Sigmoid colon (tissue), 7 donors: ENCODE data around the gene CDCA5. TPM values are rescaled to one million over a fixed set of nuclear protein-coding genes. Genes with fewer than 3 reads are reported as not detected.

Experiments used
- DNase-seq: peaks from one replicate; pipeline ENCODE4 v3.0.0-alpha.2; 2019
- H3K27ac ChIP-seq, 4 donors: fragments of 200-600 bp; sonication (generic); one replicate each; pipeline ENCODE4 v1.5.1; 2016 to 2019; ENCODE audit warnings: mild to moderate bottlenecking in 1 of 4
- H3K27me3 ChIP-seq, 3 donors: fragments of 200-600 bp; sonication (generic); one replicate each; pipeline ENCODE4 v1.5.1; 2019; ENCODE audit warnings: mild to moderate bottlenecking in 1 of 3
- H3K36me3 ChIP-seq, 4 donors: fragments of 200-600 bp; sonication (generic); one replicate each; pipeline ENCODE4 v1.5.1; 2016 to 2019
- H3K4me1 ChIP-seq, 4 donors: fragments of 200-600 bp; sonication (generic); one replicate each; pipeline ENCODE4 v1.5.1; 2017 to 2019
- H3K4me3 ChIP-seq, 4 donors: fragments of 200-600 bp; sonication (generic); one replicate each; pipeline ENCODE4 v1.5.1; 2017 to 2019; ENCODE audit warnings: mild to moderate bottlenecking in 2 of 4, moderate library complexity in 1 of 4
- H3K9me3 ChIP-seq, 4 donors: fragments of 200-600 bp in 3 of 4; sonication (generic) in 3 of 4; one replicate each; pipeline versions ENCODE4 v1.5.1 to v1.6.1; 2013 to 2019
- EP300 ChIP-seq, 4 donors: sonication (generic); formaldehyde crosslinking; IDR thresholded peaks; one replicate each; pipeline ENCODE4 v1.6.1; 2017; ENCODE audit warnings: antibody characterized with exemption in 4 of 4
- POLR2A ChIP-seq, 2 donors: fragments of 450-650 bp; IDR thresholded peaks; one replicate each; pipeline ENCODE4 v1.6.1; 2016; ENCODE audit warnings: antibody characterized with exemption in 2 of 2, mild to moderate bottlenecking in 2 of 2, moderate library complexity in 2 of 2
- POLR2AphosphoS5 ChIP-seq, 4 donors: sonication (generic); formaldehyde crosslinking; IDR thresholded peaks; one replicate each; pipeline ENCODE4 v1.6.1; 2017; ENCODE audit warnings: antibody characterized with exemption in 4 of 4
- WGBS, 2 donors: extraction: QIAGEN DNeasy Blood & Tissue Kit; methylation state at CpG; one replicate each; pipeline ENCODE4 v1.1.7; 2013; 5-methylcytosine and 5-hydroxymethylcytosine counted together
- intact Hi-C: fragments of 100-400 bp; cut with DNase I; formaldehyde crosslinking; loops from one replicate; pipeline ENCODE4 v1.15.1; 2023
- polyA plus RNA-seq, 3 donors: library from polyadenylated mRNA; stranded (reverse); fragments of 200-250 nt; gene quantifications; one replicate each; pipeline ENCODE4 v1.2.3, GENCODE V29; 2013
- total RNA-seq, 4 donors: library from RNA; depleted of rRNA; stranded (reverse); fragments of >200 nt; gene quantifications; one replicate each; pipeline ENCODE4 v1.1.0, GENCODE V29; 2016
- TF ChIP-seq, protein P1 (sequence below), 4 experiments: fragments of 450-650 bp in 3 of 4; fragments of 200-600 bp in 1 of 4; IDR thresholded peaks; one replicate each; pipeline ENCODE4 v1.5.1; 2016 to 2019; ENCODE audit warnings: antibody characterized with exemption in 4 of 4, mild to moderate bottlenecking in 3 of 4, moderate library complexity in 2 of 4
- donor health status: healthy with polysubstance abuse.
- donor health status: Bipolar disorder and iron deficiency.
- donor health status: healthy.

CDCA5 gene
- total and polyA plus RNA-seq, 7 donors: 0.33 to 21.5 (median 4.6) TPM; not detected in 1

DNA sequence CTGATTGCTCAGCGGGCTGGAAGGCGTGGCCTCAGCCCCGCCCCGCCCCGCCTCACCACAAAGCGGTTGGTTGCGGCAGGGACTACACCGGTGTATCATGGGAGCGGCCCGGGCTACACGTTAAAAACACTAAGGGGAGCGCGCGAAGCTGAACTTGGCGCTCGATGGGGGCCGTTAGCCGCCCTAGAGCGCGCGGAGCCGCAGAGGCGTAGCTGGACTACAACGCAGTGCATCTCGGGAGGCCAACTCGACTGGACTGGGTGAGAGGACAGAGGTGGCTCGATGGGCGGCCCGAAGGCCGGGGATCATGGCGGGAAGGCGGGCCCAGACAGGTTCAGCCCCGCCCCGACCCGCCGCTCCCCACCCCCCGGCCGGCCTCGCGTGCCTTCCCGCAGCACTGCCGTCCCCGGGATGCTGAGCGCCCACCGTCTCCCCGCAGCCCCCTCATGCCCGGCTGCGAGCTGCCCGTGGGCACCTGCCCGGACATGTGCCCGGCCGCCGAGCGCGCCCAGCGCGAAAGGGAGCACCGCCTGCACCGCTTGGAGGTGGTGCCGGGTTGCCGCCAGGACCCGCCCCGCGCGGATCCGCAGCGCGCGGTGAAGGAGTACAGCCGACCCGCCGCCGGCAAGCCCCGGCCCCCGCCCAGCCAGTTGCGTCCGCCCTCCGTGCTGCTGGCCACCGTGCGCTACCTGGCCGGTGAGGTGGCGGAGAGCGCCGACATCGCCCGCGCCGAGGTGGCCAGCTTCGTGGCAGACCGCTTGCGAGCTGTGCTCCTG lies 42.8 kb downstream of the CDCA5 start, which contains the start of gene SAC3D1:
SAC3D1 (plus strand) TSS at position 364 of the 776 bp plus-strand sequence; CDS start at position 447, 83 bp downstream.
- peak; percentile 94 for DNase-seq
- H3K4me1 ChIP-seq: peaks cover 0 to 22% (median 17%) of the 10 kb centered on the region in 4 donors
- intact Hi-C loops: loop anchor here (1.0 kb wide), 1 partner anchor 14 kb away; the partner anchor contains the start of gene SNX15
- WGBS, 2 donors: 0 to 1% methylated on average over 91 of the region's 91 CpGs
- peak within 1 kb of the TSS; percentile 50 to 76 (median 65) for H3K4me3 ChIP-seq
- no peaks in the 10 kb centered on the region for H3K9me3 ChIP-seq
- H3K27ac ChIP-seq: peak within 1 kb of the TSS; percentile 83 to 93 (median 91)
- H3K27me3 ChIP-seq: no peaks in the 10 kb centered on the region
- peaks cover 9 to 58% (median 18%) of the 10 kb centered on the region in 4 donors for H3K36me3 ChIP-seq
- TF ChIP-seq POLR2AphosphoS5 (IDR thresholded peaks at IDR 0.05): peak; percentile 52 to 81 (median 66)
- TF ChIP-seq, protein P1, sequence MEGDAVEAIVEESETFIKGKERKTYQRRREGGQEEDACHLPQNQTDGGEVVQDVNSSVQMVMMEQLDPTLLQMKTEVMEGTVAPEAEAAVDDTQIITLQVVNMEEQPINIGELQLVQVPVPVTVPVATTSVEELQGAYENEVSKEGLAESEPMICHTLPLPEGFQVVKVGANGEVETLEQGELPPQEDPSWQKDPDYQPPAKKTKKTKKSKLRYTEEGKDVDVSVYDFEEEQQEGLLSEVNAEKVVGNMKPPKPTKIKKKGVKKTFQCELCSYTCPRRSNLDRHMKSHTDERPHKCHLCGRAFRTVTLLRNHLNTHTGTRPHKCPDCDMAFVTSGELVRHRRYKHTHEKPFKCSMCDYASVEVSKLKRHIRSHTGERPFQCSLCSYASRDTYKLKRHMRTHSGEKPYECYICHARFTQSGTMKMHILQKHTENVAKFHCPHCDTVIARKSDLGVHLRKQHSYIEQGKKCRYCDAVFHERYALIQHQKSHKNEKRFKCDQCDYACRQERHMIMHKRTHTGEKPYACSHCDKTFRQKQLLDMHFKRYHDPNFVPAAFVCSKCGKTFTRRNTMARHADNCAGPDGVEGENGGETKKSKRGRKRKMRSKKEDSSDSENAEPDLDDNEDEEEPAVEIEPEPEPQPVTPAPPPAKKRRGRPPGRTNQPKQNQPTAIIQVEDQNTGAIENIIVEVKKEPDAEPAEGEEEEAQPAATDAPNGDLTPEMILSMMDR (IDR thresholded peaks at IDR 0.05): no peak

DNA sequence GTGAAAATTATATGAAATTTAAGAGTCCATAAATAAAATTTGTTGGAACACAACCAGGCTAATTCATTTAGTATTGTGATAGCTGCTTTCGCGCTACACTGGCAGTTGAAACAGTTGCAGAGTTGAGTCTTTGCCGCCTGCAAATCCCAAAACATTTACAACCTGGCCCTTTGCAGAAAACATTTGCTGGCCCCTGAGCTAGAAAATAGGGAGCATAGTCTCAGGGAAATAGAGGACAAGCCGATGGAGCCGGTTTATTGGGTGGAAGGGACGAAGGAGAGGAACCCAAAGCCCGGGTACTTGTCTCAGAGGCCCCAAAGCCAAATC lies 43.4 kb downstream of the CDCA5 start:
- Histone ChIP-seq H3K36me3 (peaks cover 13 to 58% (median 23%) of the 10 kb centered on the region in 4 donors), H3K27ac (peak overlapping the region; percentile 83 to 93 (median 91)), H3K27me3 (no peaks in the 10 kb centered on the region), H3K4me1 (peaks cover 0 to 20% (median 17%) of the 10 kb centered on the region in 4 donors), H3K9me3 (no peaks in the 10 kb centered on the region), H3K4me3 (peak overlapping the region; percentile 50 to 76 (median 65))
- WGBS, 2 donors: 4 to 20% methylated on average over 7 of the region's 7 CpGs
- no peak for DNase-seq
- intact Hi-C loops: loop anchor here (1.0 kb wide), 1 partner anchor 13 kb away; the partner anchor contains the start of gene SNX15
- TF ChIP-seq, protein P1 (IDR thresholded peaks at IDR 0.05): no peak
- TF ChIP-seq POLR2AphosphoS5 (IDR thresholded peaks at IDR 0.05) (no peak), EP300 (IDR thresholded peaks at IDR 0.05) (no peak), POLR2A (IDR thresholded peaks at IDR 0.05) (no peak)

DNA sequence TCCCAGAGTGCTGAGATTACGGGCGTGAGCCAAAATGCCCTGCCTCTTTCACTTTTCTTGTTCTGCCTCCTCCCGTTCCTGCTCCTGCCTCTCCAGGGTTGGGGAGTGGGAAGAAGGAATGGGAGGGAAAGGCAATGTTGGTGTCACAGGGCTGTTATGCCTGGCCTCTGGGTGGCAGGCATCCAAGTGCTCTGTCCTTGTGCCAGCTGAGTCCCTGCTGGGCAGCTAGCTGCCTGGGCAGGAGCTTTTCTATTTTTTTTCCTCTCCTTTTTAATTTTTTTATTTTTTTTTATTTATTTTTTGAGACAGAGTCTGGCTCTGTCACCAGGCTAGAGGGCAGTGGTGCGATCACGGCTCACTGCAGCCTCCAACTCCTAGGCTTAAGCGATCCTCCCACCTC lies 46.9 kb downstream of the CDCA5 start:
- Histone ChIP-seq H3K27me3 (no peaks in the 10 kb centered on the region), H3K9me3 (no peaks in the 10 kb centered on the region), H3K36me3 (peaks cover 34 to 79% (median 48%) of the 10 kb centered on the region in 4 donors), H3K4me3 (no peak overlapping the region), H3K4me1 (peaks cover 0 to 12% (median 10%) of the 10 kb centered on the region in 4 donors), H3K27ac (no peak overlapping the region)
- TF ChIP-seq EP300 (IDR thresholded peaks at IDR 0.05) (no peak), POLR2A (IDR thresholded peaks at IDR 0.05) (no peak), POLR2AphosphoS5 (IDR thresholded peaks at IDR 0.05) (no peak)
- TF ChIP-seq, protein P1 (IDR thresholded peaks at IDR 0.05): no peak
- WGBS, 2 donors: 61 to 85% methylated on average over 6 of the region's 6 CpGs
- intact Hi-C loops: no loop called here
- no peak for DNase-seq

DNA sequence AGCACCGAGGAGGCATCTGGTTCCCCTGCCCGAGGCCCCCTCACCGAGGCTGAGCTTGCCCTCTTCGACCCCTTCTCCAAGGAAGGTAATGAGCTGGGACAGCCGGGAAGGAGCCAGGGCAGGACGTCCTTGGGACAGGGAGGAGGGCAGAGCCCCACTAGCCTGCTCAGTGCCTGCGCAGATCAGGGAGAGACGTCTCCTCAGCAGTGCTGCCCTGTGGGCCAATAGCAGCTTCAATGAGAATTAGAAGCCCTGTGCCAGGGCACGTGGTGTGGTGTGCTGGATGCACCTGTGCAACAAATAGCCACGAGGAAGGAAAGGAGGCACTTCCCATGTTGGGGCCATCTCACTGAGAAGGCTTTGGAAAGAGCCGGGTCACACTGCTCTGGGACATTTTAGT lies 48.3 kb downstream of the CDCA5 start:
- H3K9me3 ChIP-seq: no peaks in the 10 kb centered on the region
- TF ChIP-seq POLR2AphosphoS5 (IDR thresholded peaks at IDR 0.05): no peak
- no peak for TF ChIP-seq EP300 (IDR thresholded peaks at IDR 0.05)
- TF ChIP-seq, protein P1 (IDR thresholded peaks at IDR 0.05): no peak
- no peak for TF ChIP-seq POLR2A (IDR thresholded peaks at IDR 0.05)
- peaks cover 34 to 88% (median 55%) of the 10 kb centered on the region in 4 donors for H3K36me3 ChIP-seq
- H3K4me3 ChIP-seq: no peak overlapping the region
- H3K27me3 ChIP-seq: no peaks in the 10 kb centered on the region
- intact Hi-C loops: no loop called here
- WGBS, 2 donors: 87 to 90% methylated on average over 11 of the region's 11 CpGs
- peaks cover 0 to 7% (median 5%) of the 10 kb centered on the region in 4 donors for H3K4me1 ChIP-seq
- no peak for DNase-seq
- no peak overlapping the region for H3K27ac ChIP-seq
